ENCODE measurements around the gene HOXB6. TPM values are rescaled to one million over a fixed set of nuclear protein-coding genes. Genes with fewer than 3 reads are reported as not detected.

The HOXB6 gene
- total and polyA plus RNA-seq, 7 experiments from 2014 or later = 0.34 TPM; not detected in 6

DNA sequence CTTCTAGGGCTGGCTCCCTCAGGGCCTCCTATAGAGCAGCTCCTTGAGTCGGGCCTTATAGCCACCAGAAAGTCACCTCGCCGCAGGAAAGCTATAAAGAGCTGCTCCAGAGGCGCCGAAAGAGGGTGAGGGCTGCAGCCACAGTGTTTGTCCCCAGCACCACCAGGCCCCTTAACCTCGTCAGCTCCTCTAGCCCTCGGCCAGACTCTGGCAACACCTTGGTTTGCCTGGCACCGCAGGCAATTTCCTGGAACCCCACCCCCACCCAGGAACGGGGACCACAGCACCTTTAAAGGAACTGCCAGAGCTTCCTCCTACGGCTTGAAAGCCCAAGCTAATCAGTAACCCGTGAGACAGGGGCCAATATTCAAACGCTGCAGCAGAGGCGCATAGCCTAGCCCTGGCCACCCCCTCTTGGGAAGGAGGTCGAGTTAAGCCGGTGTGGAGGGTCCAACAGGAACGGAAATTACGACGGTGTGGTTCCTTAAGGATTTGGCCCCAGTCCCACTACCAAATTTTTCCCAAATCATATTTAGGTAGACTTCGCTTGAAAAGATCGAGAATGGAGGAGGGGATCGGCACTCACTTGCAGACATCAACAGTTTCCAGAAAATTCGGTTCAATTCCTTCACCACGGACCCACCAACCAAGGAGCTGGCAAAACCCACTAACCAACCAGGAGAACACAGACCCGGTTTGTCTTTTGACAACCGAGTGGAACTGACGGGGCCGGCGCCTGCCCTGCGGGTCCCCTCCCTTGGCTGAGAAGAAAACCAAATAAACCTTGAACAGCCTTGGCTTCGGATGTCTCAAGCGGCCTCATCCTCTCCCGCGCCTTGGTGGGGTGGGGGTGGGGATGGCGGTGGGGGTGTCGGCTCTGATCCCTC is 3.0 kb downstream of the HOXB6 start:
- Histone ChIP-seq H3K4me1 (ENCODE audit: control insufficient read depth in 2 of 2, insufficient read depth in 2 of 2, low read length in 2 of 2) (peaks cover 17 to 19% of the 10 kb centered on the region in 2 donors), H3K36me3 (ENCODE audit: control insufficient read depth in 2 of 3, insufficient read depth in 3 of 3, low read length in 3 of 3) (no peaks in the 10 kb centered on the region), H3K9me3 (ENCODE audit: control insufficient read depth in 2 of 3, low read length in 3 of 3) (no peaks in the 10 kb centered on the region), H3K27me3 (ENCODE audit: control insufficient read depth in 2 of 2, insufficient read depth in 2 of 2, low read length in 2 of 2) (peaks cover 27 to 52% of the 10 kb centered on the region in 2 donors), H3K4me3 (ENCODE audit: low read length) (no peak overlapping the region), H3K27ac (ENCODE audit: low read depth, low read length) (no peak overlapping the region)
- Mint-ChIP-seq H3K36me3 (no peaks in the 10 kb centered on the region), H3K4me3 (peak overlapping the region in 1 of 10 donors; percentile 49), H3K9me3 (peaks cover 0 to 1% (median 0%) of the 10 kb centered on the region in 11 donors), H3K4me1 (peaks cover 16 to 40% (median 25%) of the 10 kb centered on the region in 7 donors), H3K27ac (no peak overlapping the region), H3K27me3 (peaks cover 88 to 92% (median 92%) of the 10 kb centered on the region in 5 donors)
- DNase-seq (no peak), ATAC-seq (no peak)
- CTCF ChIA-PET = interaction anchor here (0.8 to 1.9 kb wide), 5 partner anchors 8 to 270 kb away, joined by 3 to 7 read pairs (median 4); no protein-coding TSS in a partner anchor
- intact Hi-C loops (cut with micrococcal nuclease) = no loop called here
- POLR2A ChIA-PET = interaction anchor here (0.6 kb wide), 2 partner anchors 267 to 528 kb away, joined by 3 to 4 read pairs; no protein-coding TSS in a partner anchor

DNA sequence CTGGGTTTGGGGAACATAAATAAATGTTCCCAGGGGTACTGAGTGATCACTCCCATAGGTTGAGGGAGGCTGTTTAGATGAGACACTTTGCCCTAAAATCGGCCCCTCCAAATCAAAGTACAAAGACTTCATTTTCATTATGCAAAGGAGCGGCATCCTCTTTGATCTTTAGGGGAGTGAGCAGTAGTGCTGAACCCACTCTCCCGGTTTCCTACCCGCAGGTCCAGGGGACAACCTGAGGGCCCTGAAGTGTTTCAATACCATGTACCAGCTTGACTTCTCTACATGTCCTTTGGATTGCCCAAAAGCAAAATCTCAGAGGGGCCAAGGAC is 3.6 kb downstream of the HOXB6 start:
- Histone ChIP-seq H3K9me3 (ENCODE audit: control insufficient read depth in 2 of 3, low read length in 3 of 3) (no peaks in the 10 kb centered on the region), H3K36me3 (ENCODE audit: control insufficient read depth in 2 of 3, insufficient read depth in 3 of 3, low read length in 3 of 3) (no peaks in the 10 kb centered on the region), H3K27me3 (ENCODE audit: control insufficient read depth in 2 of 2, insufficient read depth in 2 of 2, low read length in 2 of 2) (peaks cover 27 to 57% of the 10 kb centered on the region in 2 donors), H3K4me3 (ENCODE audit: low read length) (no peak overlapping the region), H3K4me1 (ENCODE audit: control insufficient read depth in 2 of 2, insufficient read depth in 2 of 2, low read length in 2 of 2) (peaks cover 23 to 25% of the 10 kb centered on the region in 2 donors), H3K27ac (ENCODE audit: low read depth, low read length) (no peak overlapping the region)
- peaks cover 0 to 1% (median 0%) of the 10 kb centered on the region in 11 donors for H3K9me3 Mint-ChIP-seq
- POLR2A ChIA-PET = interaction anchor here (0.6 kb wide), 1 partner anchor 528 kb away, joined by 3 read pairs; no protein-coding TSS in a partner anchor
- ATAC-seq (no peak), DNase-seq (no peak)
- no peak overlapping the region for H3K4me3 Mint-ChIP-seq
- peaks cover 22 to 46% (median 31%) of the 10 kb centered on the region in 7 donors for H3K4me1 Mint-ChIP-seq
- no peak overlapping the region for H3K27ac Mint-ChIP-seq
- H3K27me3 Mint-ChIP-seq = peaks cover 89 to 93% (median 92%) of the 10 kb centered on the region in 5 donors
- H3K36me3 Mint-ChIP-seq = peaks cover 0 to 3% (median 0%) of the 10 kb centered on the region in 5 donors
- intact Hi-C loops (cut with micrococcal nuclease) = no loop called here
- CTCF ChIA-PET = interaction anchor here (0.8 to 1.9 kb wide), 6 partner anchors 9 to 365 kb away, joined by 3 to 7 read pairs (median 4); no protein-coding TSS in a partner anchor

DNA sequence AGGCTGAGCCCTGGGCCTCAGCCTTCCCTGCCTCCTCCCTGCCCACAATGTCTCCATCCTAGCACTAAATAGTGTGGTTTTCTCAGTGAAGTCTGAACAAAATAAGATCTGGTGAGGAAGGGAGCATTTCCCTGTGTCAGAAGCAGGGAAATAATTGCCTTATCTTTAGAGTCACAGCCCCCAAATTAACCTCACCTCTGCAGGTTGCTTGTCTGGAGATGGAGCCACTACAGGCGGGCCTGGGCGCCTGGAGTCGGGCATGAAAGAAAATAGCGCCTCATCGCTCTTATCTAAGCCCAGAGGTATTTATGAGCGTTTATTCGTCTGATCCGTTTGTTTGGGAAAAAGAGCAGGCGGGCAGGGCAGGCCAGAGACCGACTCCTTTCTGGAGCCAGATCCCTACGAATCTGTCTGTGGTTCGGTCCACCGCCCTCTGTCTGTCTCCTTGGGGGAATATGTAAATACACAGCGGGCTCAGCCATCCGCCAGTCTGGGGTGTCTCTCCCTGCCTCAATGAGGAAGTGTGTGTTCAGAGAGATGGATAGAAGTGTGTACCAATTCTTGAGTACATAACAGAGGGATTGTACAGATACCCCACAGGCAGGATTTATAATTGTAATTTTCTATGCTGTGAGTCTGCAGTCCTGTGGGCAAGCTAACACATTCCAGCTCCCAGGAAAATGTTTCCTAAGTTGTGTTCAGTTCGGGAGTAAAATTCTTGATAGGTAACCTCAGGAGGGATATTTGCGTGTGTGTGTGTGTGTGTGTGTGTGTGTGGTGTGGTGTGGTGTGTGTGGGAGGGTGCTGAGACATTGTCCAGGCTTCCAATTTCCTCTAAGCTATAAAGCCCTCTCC is 4.3 kb downstream of the HOXB6 start:
- Histone ChIP-seq H3K36me3 (ENCODE audit: control insufficient read depth in 2 of 3, insufficient read depth in 3 of 3, low read length in 3 of 3) (no peaks in the 10 kb centered on the region), H3K4me3 (ENCODE audit: low read length) (no peak overlapping the region), H3K27ac (ENCODE audit: low read depth, low read length) (no peak overlapping the region), H3K27me3 (ENCODE audit: control insufficient read depth in 2 of 2, insufficient read depth in 2 of 2, low read length in 2 of 2) (peaks cover 27 to 57% of the 10 kb centered on the region in 2 donors), H3K4me1 (ENCODE audit: control insufficient read depth in 2 of 2, insufficient read depth in 2 of 2, low read length in 2 of 2) (peaks cover 25 to 26% of the 10 kb centered on the region in 2 donors), H3K9me3 (ENCODE audit: control insufficient read depth in 2 of 3, low read length in 3 of 3) (no peaks in the 10 kb centered on the region)
- POLR2A ChIA-PET = interaction anchor here (0.6 kb wide), 1 partner anchor 527 kb away, joined by 3 read pairs; no protein-coding TSS in a partner anchor
- intact Hi-C loops (cut with micrococcal nuclease) = no loop called here
- H3K4me3 Mint-ChIP-seq = no peak overlapping the region
- H3K4me1 Mint-ChIP-seq = peaks cover 24 to 47% (median 38%) of the 10 kb centered on the region in 7 donors
- H3K36me3 Mint-ChIP-seq = peaks cover 0 to 3% (median 0%) of the 10 kb centered on the region in 5 donors
- no peak overlapping the region for H3K27ac Mint-ChIP-seq
- DNase-seq (no peak), ATAC-seq (no peak)
- CTCF ChIA-PET = interaction anchor here (0.7 to 1.9 kb wide), 5 partner anchors 9 to 365 kb away, joined by 3 to 7 read pairs (median 4); no protein-coding TSS in a partner anchor
- H3K27me3 Mint-ChIP-seq = peaks cover 91 to 95% (median 93%) of the 10 kb centered on the region in 5 donors
- H3K9me3 Mint-ChIP-seq = peaks cover 0 to 1% (median 0%) of the 10 kb centered on the region in 11 donors

DNA sequence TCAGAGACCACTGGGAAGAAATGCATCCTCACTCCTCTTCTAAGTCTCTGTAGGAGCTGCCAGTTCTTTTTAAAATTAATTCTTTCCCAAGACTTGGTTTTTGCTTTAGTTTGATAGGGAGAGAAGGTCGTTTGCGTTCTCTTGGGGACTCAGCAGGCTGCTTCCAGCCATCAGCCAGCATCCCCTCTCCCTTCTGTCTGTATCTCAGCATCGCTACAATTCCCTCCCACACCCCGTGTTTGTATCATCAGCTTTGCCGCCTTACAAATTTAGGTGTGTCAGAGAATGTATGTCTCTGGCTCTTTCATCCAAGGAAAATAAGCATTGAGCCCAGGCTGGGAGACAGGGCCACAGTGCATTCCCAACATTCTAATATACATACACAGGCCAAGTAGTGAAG is 5.4 kb downstream of the HOXB6 start:
- ChIA-PET POLR2A (no interaction called here), CTCF (no interaction called here)
- Histone ChIP-seq H3K36me3 (ENCODE audit: control insufficient read depth in 2 of 3, insufficient read depth in 3 of 3, low read length in 3 of 3) (no peaks in the 10 kb centered on the region), H3K4me1 (ENCODE audit: control insufficient read depth in 2 of 2, insufficient read depth in 2 of 2, low read length in 2 of 2) (peaks cover 25 to 26% of the 10 kb centered on the region in 2 donors), H3K4me3 (ENCODE audit: low read length) (no peak overlapping the region), H3K27me3 (ENCODE audit: control insufficient read depth in 2 of 2, insufficient read depth in 2 of 2, low read length in 2 of 2) (peaks cover 27 to 59% of the 10 kb centered on the region in 2 donors), H3K27ac (ENCODE audit: low read depth, low read length) (no peak overlapping the region), H3K9me3 (ENCODE audit: control insufficient read depth in 2 of 3, low read length in 3 of 3) (no peaks in the 10 kb centered on the region)
- peak overlapping the region in 1 of 10 donors; percentile 25 for H3K4me3 Mint-ChIP-seq
- ATAC-seq (no peak), DNase-seq (no peak)
- intact Hi-C loops (cut with micrococcal nuclease) = loop anchor here in 1 of 2 donors (10.0 kb wide), 1 partner anchor 425 kb away; no protein-coding TSS in a partner anchor
- peaks cover 24 to 42% (median 39%) of the 10 kb centered on the region in 7 donors for H3K4me1 Mint-ChIP-seq
- peaks cover 0 to 3% (median 0%) of the 10 kb centered on the region in 5 donors for H3K36me3 Mint-ChIP-seq
- H3K27ac Mint-ChIP-seq = no peak overlapping the region
- peaks cover 91 to 96% (median 93%) of the 10 kb centered on the region in 5 donors for H3K27me3 Mint-ChIP-seq
- peaks cover 0 to 1% (median 0%) of the 10 kb centered on the region in 11 donors for H3K9me3 Mint-ChIP-seq

DNA sequence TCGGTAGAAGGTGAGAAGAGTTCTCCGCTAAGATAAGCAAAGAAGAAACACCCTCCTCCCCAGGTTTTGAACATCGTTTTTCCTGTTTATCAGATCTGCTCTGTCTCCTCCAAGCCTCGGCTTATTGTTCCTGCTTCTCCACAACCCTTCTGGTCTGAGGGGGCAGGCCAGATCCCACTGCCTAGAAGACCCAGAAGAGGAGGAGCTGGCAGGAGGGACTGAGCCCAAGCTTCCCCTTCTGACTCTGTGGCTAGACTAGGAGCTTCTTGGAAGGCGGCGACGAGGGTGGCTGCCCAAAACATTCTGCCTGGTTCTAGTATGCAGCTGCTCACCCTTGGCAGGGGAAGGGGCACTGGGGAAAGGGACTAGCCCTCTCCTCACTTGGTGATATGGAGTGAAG is 6.0 kb downstream of the HOXB6 start:
- ATAC-seq (no peak), DNase-seq (no peak)
- peaks cover 92 to 96% (median 95%) of the 10 kb centered on the region in 5 donors for H3K27me3 Mint-ChIP-seq
- H3K4me1 Mint-ChIP-seq = peaks cover 24 to 46% (median 43%) of the 10 kb centered on the region in 7 donors
- Histone ChIP-seq H3K9me3 (ENCODE audit: control insufficient read depth in 2 of 3, low read length in 3 of 3) (no peaks in the 10 kb centered on the region), H3K36me3 (ENCODE audit: control insufficient read depth in 2 of 3, insufficient read depth in 3 of 3, low read length in 3 of 3) (no peaks in the 10 kb centered on the region), H3K27me3 (ENCODE audit: control insufficient read depth in 2 of 2, insufficient read depth in 2 of 2, low read length in 2 of 2) (peaks cover 27 to 62% of the 10 kb centered on the region in 2 donors), H3K4me3 (ENCODE audit: low read length) (no peak overlapping the region), H3K4me1 (ENCODE audit: control insufficient read depth in 2 of 2, insufficient read depth in 2 of 2, low read length in 2 of 2) (peaks cover 25 to 29% of the 10 kb centered on the region in 2 donors), H3K27ac (ENCODE audit: low read depth, low read length) (no peak overlapping the region)
- ChIA-PET POLR2A (no interaction called here), CTCF (interaction anchor here (0.7 kb wide), 1 partner anchor 20 kb away, joined by 3 read pairs; no protein-coding TSS in a partner anchor)
- H3K27ac Mint-ChIP-seq = no peak overlapping the region
- intact Hi-C loops (cut with micrococcal nuclease) = loop anchor here in 1 of 2 donors (10.0 kb wide), 1 partner anchor 424 kb away; no protein-coding TSS in a partner anchor
- H3K9me3 Mint-ChIP-seq = no peaks in the 10 kb centered on the region
- H3K36me3 Mint-ChIP-seq = peaks cover 0 to 3% (median 0%) of the 10 kb centered on the region in 5 donors
- peak overlapping the region; percentile 71 to 88 (median 82) for H3K4me3 Mint-ChIP-seq
